ENCODE data around the gene NKX1-2. TPM values are rescaled to one million over a fixed set of nuclear protein-coding genes. Genes with fewer than 3 reads are reported as not detected.

NKX1-2 gene
- total and polyA plus RNA-seq, 2 of the 4 experiments (the other 2 are of a cell fraction) = not detected

DNA sequence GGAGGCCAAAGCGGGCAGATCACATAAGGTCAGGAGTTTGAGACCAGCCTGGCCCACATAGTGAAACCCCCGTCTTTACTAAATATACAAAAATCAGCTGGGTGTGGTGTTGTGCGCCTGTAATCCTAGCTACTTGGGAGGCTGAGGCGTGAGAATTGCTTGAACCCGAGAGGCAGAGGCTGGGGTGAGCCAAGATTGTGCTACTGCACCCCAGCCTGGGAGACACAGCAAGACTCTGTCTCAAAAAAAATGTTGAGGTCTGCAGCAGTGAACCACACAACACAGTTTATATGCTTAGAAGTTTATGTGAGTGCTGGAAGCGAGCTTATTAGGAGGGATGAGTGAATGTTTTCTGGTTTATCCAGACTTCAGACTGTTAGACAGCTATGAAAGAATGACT lies 22.2 kb upstream of the NKX1-2 start:
- Histone ChIP-seq H3K9ac (ENCODE audit: low read depth, low read length) (no peak overlapping the region), H3K27ac (ENCODE audit: insufficient read depth, low read length) (no peak overlapping the region), H3K4me1 (ENCODE audit: control insufficient read depth, insufficient read depth, low read length) (no peaks in the 10 kb centered on the region), H2AK9ac (replicated peaks; ENCODE audit: low read depth, low read length, poor library complexity) (no peak overlapping the region), H2BK20ac (ENCODE audit: low read depth, low read length) (no peak overlapping the region), H3K18ac (ENCODE audit: low read depth, low read length) (no peak overlapping the region), H3K9me1 (ENCODE audit: insufficient read depth, low read length) (no peaks in the 10 kb centered on the region), H2BK5ac (ENCODE audit: low read depth, low read length, poor library complexity, severe bottlenecking) (no peak overlapping the region), H3K4me2 (ENCODE audit: low read depth, low read length) (no peak overlapping the region), H3K79me1 (ENCODE audit: low read depth in 1 of 2, low read length in 2 of 2) (no peaks in the 10 kb centered on the region), H3K23ac (ENCODE audit: low read depth, low read length) (no peak overlapping the region; the same call in 1 of the 2 replicates), H2AFZ (replicated peaks; ENCODE audit: low read length, poor library complexity) (no peak overlapping the region), H4K20me1 (ENCODE audit: insufficient read depth, low read length) (no peaks in the 10 kb centered on the region; the same call in 1 of the 2 replicates), H3K36me3 (ENCODE audit: control insufficient read depth, insufficient read depth, low read length) (no peaks in the 10 kb centered on the region), H3K9me3 (ENCODE audit: control insufficient read depth, insufficient read depth, low read length) (no peaks in the 10 kb centered on the region), H4K8ac (ENCODE audit: low read depth in 2 of 2, low read length in 2 of 2) (no peak overlapping the region), H3K4me3 (ENCODE audit: insufficient read depth, low read depth, low read length) (no peak overlapping the region), H4K5ac (ENCODE audit: low read depth, low read length) (no peak overlapping the region), H2BK15ac (ENCODE audit: low read depth, low read length) (no peak overlapping the region), H2BK120ac (ENCODE audit: low read depth, low read length) (no peak overlapping the region), H4K91ac (ENCODE audit: insufficient read depth, low read depth, low read length) (no peak overlapping the region), H3K14ac (replicated peaks; ENCODE audit: low read depth, low read length) (no peak overlapping the region), H3K4ac (ENCODE audit: low read depth, low read length) (no peak overlapping the region), H3K27me3 (ENCODE audit: control insufficient read depth, insufficient read depth, low read length) (no peaks in the 10 kb centered on the region), H3K56ac (ENCODE audit: extremely low read depth, insufficient read depth, low read length) (no peak overlapping the region), H2AK5ac (ENCODE audit: low read depth, low read length) (no peak overlapping the region)
- intact Hi-C loops (cut with micrococcal nuclease) (loop anchor here (2.0 kb wide), 1 partner anchor 53 kb away; the partner anchor contains the start of gene OAT), in situ Hi-C loops (cut with MboI; ENCODE audit: low sequenced_read_pairs) (no loop called here), dilution Hi-C loops (cut with HindIII; ENCODE audit: low sequenced_read_pairs, unreplicated experiment) (no loop called here)
- CTCF ChIA-PET = no interaction called here
- POLR2A ChIA-PET (ENCODE audit: unreplicated experiment) = no interaction called here
- ATAC-seq (ENCODE audit: low read depth) = peak; percentile 49; the same call in 1 of the 2 replicates
- WGBS, 2 experiments (ENCODE audit: extremely low coverage in 2 of 2, insufficient read length in 1 of 2) = 83% methylated on average over 1 of the region's 6 CpGs; no CpG with 5 or more reads in 1 of the 2 experiments
- BruUV-seq (replicated peaks) = no TSS peak
- DNase-seq = no peak
- TF ChIP-seq RFX5 (IDR thresholded peaks at IDR 0.05; ENCODE audit: low read depth, low read length) = no peak
- no peak for TF ChIP-seq NFE2L2 (IDR thresholded peaks at IDR 0.05; ENCODE audit: low read depth, low read length)
- TF ChIP-seq MAFK (IDR thresholded peaks at IDR 0.05; ENCODE audit: low read depth, low read length) = no peak
- TF ChIP-seq MAZ (IDR thresholded peaks at IDR 0.05; ENCODE audit: borderline replicate concordance, low read depth, low read length) = no peak
- no peak for TF ChIP-seq FOS (IDR thresholded peaks at IDR 0.05; ENCODE audit: low read depth, low read length)
- TF ChIP-seq BHLHE40 (IDR thresholded peaks at IDR 0.05; ENCODE audit: low read depth, low read length) = no peak
- TF ChIP-seq, protein P1, sequence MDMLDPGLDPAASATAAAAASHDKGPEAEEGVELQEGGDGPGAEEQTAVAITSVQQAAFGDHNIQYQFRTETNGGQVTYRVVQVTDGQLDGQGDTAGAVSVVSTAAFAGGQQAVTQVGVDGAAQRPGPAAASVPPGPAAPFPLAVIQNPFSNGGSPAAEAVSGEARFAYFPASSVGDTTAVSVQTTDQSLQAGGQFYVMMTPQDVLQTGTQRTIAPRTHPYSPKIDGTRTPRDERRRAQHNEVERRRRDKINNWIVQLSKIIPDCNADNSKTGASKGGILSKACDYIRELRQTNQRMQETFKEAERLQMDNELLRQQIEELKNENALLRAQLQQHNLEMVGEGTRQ (IDR thresholded peaks at IDR 0.05; ENCODE audit: low read depth, low read length) = no peak
- no peak for TF ChIP-seq MXI1 (IDR thresholded peaks at IDR 0.05; ENCODE audit: borderline replicate concordance, low read depth, low read length)
- TF ChIP-seq RAD21 (IDR thresholded peaks at IDR 0.05; ENCODE audit: low read length) = no peak
- no peak for TF ChIP-seq RCOR1 (IDR thresholded peaks at IDR 0.05; ENCODE audit: insufficient replicate concordance, low read length)
